Measurements from ENCODE around the gene NID2.

Gene NID2

DNA sequence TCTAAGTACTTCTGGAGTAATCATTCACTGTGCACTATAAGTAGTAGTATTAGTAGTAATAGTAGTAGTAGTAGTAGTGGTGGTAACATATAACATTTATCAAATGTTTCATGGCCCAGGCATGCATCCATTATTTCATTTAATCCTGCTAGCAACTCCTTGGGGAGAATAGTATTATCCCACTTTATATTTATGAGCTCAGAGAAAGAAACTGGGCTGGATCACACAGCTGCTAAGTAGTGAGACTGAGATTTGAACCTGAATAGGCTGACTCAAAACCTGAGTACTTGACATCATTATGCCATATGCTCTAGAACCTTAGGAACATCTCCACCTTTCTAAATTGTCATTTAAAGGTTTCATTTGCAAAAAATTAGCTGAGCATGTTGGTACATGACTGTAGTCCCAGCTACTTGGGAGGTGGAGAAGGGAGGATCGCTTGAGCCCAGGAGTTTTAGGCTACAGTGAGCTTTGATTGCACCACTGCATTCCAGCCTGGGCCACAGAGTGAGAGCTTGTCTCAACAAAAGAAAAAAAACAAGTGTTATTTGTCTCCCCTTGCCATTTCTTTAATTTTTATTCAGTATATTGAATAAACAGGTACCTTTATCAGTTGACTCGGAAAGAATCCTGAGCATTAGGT lies 11.4 kb upstream of the NID2 start:
- peaks cover 0 to 12% of the 10 kb centered on the region in 2 donors for H3K9me3 ChIP-seq (ENCODE audit: control insufficient read depth in 2 of 2, low read length in 2 of 2)
- H3K27ac ChIP-seq (ENCODE audit: low read depth in 2 of 2, low read length in 2 of 2): no peak overlapping the region
- no peak overlapping the region for H3K9ac ChIP-seq (ENCODE audit: low read depth in 1 of 2, low read length in 2 of 2)
- H3K36me3 ChIP-seq (ENCODE audit: control insufficient read depth in 2 of 2, insufficient read depth in 2 of 2, low read length in 2 of 2): no peaks in the 10 kb centered on the region
- no peaks in the 10 kb centered on the region for H3K4me1 ChIP-seq (ENCODE audit: control insufficient read depth in 2 of 2, insufficient read depth in 2 of 2, low read length in 2 of 2)
- H3K4me3 ChIP-seq (ENCODE audit: low read length in 2 of 2): no peak overlapping the region
- no peaks in the 10 kb centered on the region for H3K27me3 ChIP-seq (ENCODE audit: control insufficient read depth in 2 of 2, insufficient read depth in 2 of 2, low read length in 2 of 2)

DNA sequence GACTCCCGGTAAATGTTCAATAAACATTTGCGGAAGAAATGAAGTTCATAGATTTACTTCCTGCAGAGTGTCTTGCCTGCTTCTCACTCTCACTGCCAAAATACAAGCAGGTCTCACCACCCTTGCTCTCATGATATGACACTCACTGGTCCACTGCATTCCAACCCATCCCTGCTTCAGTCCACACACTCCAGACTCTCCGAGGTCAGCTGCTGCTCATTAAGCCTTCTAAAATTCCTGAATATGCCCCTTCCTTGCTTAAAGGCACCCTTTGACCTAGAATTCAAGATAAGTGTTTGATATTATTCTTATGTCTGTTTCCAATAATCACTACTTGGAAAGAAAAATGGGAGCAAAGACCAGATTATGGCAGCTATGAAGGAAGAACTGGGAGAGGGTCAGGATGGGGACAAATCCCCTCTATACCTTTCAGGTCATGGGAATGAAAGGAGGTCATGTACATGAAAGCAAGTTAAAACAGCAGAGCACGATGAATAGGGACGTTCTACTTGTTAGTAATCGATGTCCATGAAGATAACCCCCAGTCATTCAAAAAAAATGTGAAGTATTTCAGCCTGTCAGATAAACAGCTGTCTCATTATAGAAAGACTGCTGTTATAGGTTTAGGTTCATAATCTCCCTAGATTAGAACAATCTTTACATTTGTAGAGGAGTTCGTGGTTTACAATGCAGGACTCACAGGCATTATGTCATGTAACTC lies 10.5 kb upstream of the NID2 start:
- no peaks in the 10 kb centered on the region for H3K4me1 ChIP-seq (ENCODE audit: control insufficient read depth in 2 of 2, insufficient read depth in 2 of 2, low read length in 2 of 2)
- no peak overlapping the region for H3K9ac ChIP-seq (ENCODE audit: low read depth in 1 of 2, low read length in 2 of 2)

GRCh38 chr14:52078721-52079120 lies 9.9 kb upstream of the NID2 start:
- Histone ChIP-seq H3K9ac (ENCODE audit: low read depth in 1 of 2, low read length in 2 of 2) (no peak overlapping the region), H3K27ac (ENCODE audit: low read depth in 2 of 2, low read length in 2 of 2) (no peak overlapping the region), H3K4me3 (ENCODE audit: low read length in 2 of 2) (no peak overlapping the region), H3K9me3 (ENCODE audit: control insufficient read depth in 2 of 2, low read length in 2 of 2) (no peaks in the 10 kb centered on the region), H3K36me3 (ENCODE audit: control insufficient read depth in 2 of 2, insufficient read depth in 2 of 2, low read length in 2 of 2) (no peaks in the 10 kb centered on the region), H3K27me3 (ENCODE audit: control insufficient read depth in 2 of 2, insufficient read depth in 2 of 2, low read length in 2 of 2) (no peaks in the 10 kb centered on the region), H3K4me1 (ENCODE audit: control insufficient read depth in 2 of 2, insufficient read depth in 2 of 2, low read length in 2 of 2) (no peaks in the 10 kb centered on the region)

More for the DNA sequence above, 10.5 kb upstream of the NID2 start:
- Histone ChIP-seq H3K4me3 (ENCODE audit: low read length in 2 of 2) (no peak overlapping the region), H3K9me3 (ENCODE audit: control insufficient read depth in 2 of 2, low read length in 2 of 2) (peaks cover 0 to 4% of the 10 kb centered on the region in 2 donors), H3K36me3 (ENCODE audit: control insufficient read depth in 2 of 2, insufficient read depth in 2 of 2, low read length in 2 of 2) (no peaks in the 10 kb centered on the region), H3K27me3 (ENCODE audit: control insufficient read depth in 2 of 2, insufficient read depth in 2 of 2, low read length in 2 of 2) (no peaks in the 10 kb centered on the region), H3K27ac (ENCODE audit: low read depth in 2 of 2, low read length in 2 of 2) (no peak overlapping the region)

- H3K36me3 ChIP-seq (ENCODE audit: control insufficient read depth in 2 of 2, insufficient read depth in 2 of 2, low read length in 2 of 2): no peaks in the 10 kb centered on the region
- H3K9me3 ChIP-seq (ENCODE audit: control insufficient read depth in 2 of 2, low read length in 2 of 2): no peaks in the 10 kb centered on the region
- H3K9ac ChIP-seq (ENCODE audit: low read depth in 1 of 2, low read length in 2 of 2): no peak overlapping the region
- no peaks in the 10 kb centered on the region for H3K27me3 ChIP-seq (ENCODE audit: control insufficient read depth in 2 of 2, insufficient read depth in 2 of 2, low read length in 2 of 2)
- H3K4me3 ChIP-seq (ENCODE audit: low read length in 2 of 2): no peak overlapping the region
- no peak overlapping the region for H3K27ac ChIP-seq (ENCODE audit: low read depth in 2 of 2, low read length in 2 of 2)
- peaks cover 0 to 2% of the 10 kb centered on the region in 2 donors for H3K4me1 ChIP-seq (ENCODE audit: control insufficient read depth in 2 of 2, insufficient read depth in 2 of 2, low read length in 2 of 2)
Observed at GRCh38 chr14:52078095-52078531, 9.3 kb upstream of the NID2 start.

GRCh38 chr14:52077256-52077979 lies 8.6 kb upstream of the NID2 start:
- Histone ChIP-seq H3K27ac (ENCODE audit: low read depth in 2 of 2, low read length in 2 of 2) (no peak overlapping the region), H3K4me3 (ENCODE audit: low read length in 2 of 2) (no peak overlapping the region), H3K9me3 (ENCODE audit: control insufficient read depth in 2 of 2, low read length in 2 of 2) (no peaks in the 10 kb centered on the region), H3K27me3 (ENCODE audit: control insufficient read depth in 2 of 2, insufficient read depth in 2 of 2, low read length in 2 of 2) (no peaks in the 10 kb centered on the region), H3K36me3 (ENCODE audit: control insufficient read depth in 2 of 2, insufficient read depth in 2 of 2, low read length in 2 of 2) (no peaks in the 10 kb centered on the region), H3K9ac (ENCODE audit: low read depth in 1 of 2, low read length in 2 of 2) (no peak overlapping the region), H3K4me1 (ENCODE audit: control insufficient read depth in 2 of 2, insufficient read depth in 2 of 2, low read length in 2 of 2) (peaks cover 0 to 4% of the 10 kb centered on the region in 2 donors)

DNA sequence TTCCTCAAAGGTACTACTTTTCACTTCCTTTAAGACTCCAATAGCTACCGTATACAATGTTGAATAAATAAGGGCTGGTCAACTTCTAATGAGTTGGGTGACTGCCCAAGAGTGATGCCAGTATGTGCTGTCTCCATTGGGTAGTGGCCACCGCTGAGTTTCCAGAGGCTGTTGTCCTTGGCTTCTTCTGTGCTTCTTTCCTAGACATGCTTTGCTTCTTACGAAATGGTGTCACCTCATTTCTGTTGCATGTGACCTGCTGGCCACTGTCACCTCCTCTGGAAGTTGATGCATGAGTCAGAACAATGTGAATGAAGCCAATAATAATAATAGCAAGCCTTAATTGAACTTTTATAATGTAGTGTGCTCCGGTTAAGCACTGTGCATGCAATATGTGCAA lies 7.5 kb upstream of the NID2 start:
- Histone ChIP-seq H3K4me3 (ENCODE audit: low read length in 2 of 2) (no peak overlapping the region), H3K9me3 (ENCODE audit: control insufficient read depth in 2 of 2, low read length in 2 of 2) (no peaks in the 10 kb centered on the region), H3K36me3 (ENCODE audit: control insufficient read depth in 2 of 2, insufficient read depth in 2 of 2, low read length in 2 of 2) (no peaks in the 10 kb centered on the region), H3K27me3 (ENCODE audit: control insufficient read depth in 2 of 2, insufficient read depth in 2 of 2, low read length in 2 of 2) (no peaks in the 10 kb centered on the region), H3K9ac (ENCODE audit: low read depth in 1 of 2, low read length in 2 of 2) (no peak overlapping the region), H3K27ac (ENCODE audit: low read depth in 2 of 2, low read length in 2 of 2) (no peak overlapping the region), H3K4me1 (ENCODE audit: control insufficient read depth in 2 of 2, insufficient read depth in 2 of 2, low read length in 2 of 2) (peaks cover 0 to 4% of the 10 kb centered on the region in 2 donors)

DNA sequence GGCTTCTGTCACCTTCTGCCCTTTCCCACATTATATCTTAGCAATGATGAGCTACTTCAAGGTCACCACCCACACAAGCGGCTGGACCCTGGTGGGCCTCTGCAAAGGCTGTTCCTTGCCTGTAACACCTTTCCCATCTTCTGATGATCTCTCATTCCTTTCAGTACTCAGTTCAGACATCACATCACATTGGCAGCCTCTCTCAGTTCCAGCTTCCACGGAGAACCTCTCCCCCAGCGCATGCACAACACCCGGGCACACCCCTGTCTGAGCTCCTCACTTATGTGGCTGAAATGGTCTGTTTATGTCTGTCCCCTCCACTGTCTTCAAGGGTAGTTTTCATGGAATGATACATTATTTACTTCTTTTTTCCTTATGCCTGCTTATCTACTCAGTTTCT lies 6.5 kb upstream of the NID2 start:
- Histone ChIP-seq H3K9me3 (ENCODE audit: control insufficient read depth in 2 of 2, low read length in 2 of 2) (no peaks in the 10 kb centered on the region), H3K4me1 (ENCODE audit: control insufficient read depth in 2 of 2, insufficient read depth in 2 of 2, low read length in 2 of 2) (peaks cover 0 to 4% of the 10 kb centered on the region in 2 donors), H3K27me3 (ENCODE audit: control insufficient read depth in 2 of 2, insufficient read depth in 2 of 2, low read length in 2 of 2) (no peaks in the 10 kb centered on the region), H3K27ac (ENCODE audit: low read depth in 2 of 2, low read length in 2 of 2) (no peak overlapping the region), H3K4me3 (ENCODE audit: low read length in 2 of 2) (no peak overlapping the region), H3K36me3 (ENCODE audit: control insufficient read depth in 2 of 2, insufficient read depth in 2 of 2, low read length in 2 of 2) (no peaks in the 10 kb centered on the region), H3K9ac (ENCODE audit: low read depth in 1 of 2, low read length in 2 of 2) (no peak overlapping the region)

DNA sequence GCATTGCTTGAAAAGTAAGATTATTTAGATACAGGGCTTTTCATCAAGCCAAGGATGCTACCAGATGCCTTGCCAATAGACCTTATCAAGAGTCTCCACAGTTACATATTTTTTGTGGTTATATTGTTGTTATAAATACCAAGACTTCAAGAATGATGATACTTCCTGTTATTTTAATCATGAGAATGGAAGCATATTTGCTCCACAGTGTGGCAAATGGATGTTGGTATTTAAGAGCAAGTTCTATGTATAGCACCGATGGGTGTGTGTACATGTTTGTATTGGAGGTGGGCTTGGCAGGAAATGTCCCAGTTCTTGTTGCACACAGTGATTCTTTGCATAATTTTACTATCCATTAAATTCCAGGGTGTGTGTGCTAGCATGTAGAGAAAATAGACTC lies 4.4 kb upstream of the NID2 start:
- no peak overlapping the region for H3K4me3 ChIP-seq (ENCODE audit: low read length in 2 of 2)
- H3K9me3 ChIP-seq (ENCODE audit: control insufficient read depth in 2 of 2, low read length in 2 of 2): no peaks in the 10 kb centered on the region
- H3K27me3 ChIP-seq (ENCODE audit: control insufficient read depth in 2 of 2, insufficient read depth in 2 of 2, low read length in 2 of 2): peaks cover 0 to under 1% of the 10 kb centered on the region in 2 donors
- no peak overlapping the region for H3K27ac ChIP-seq (ENCODE audit: low read depth in 2 of 2, low read length in 2 of 2)
- no peaks in the 10 kb centered on the region for H3K36me3 ChIP-seq (ENCODE audit: control insufficient read depth in 2 of 2, insufficient read depth in 2 of 2, low read length in 2 of 2)
- no peak overlapping the region for H3K9ac ChIP-seq (ENCODE audit: low read depth in 1 of 2, low read length in 2 of 2)
- peaks cover 8 to 9% of the 10 kb centered on the region in 2 donors for H3K4me1 ChIP-seq (ENCODE audit: control insufficient read depth in 2 of 2, insufficient read depth in 2 of 2, low read length in 2 of 2)

GRCh38 chr14:52072266-52072780 lies 3.5 kb upstream of the NID2 start:
- peaks cover 16 to 17% of the 10 kb centered on the region in 2 donors for H3K4me1 ChIP-seq (ENCODE audit: control insufficient read depth in 2 of 2, insufficient read depth in 2 of 2, low read length in 2 of 2)
- H3K27me3 ChIP-seq (ENCODE audit: control insufficient read depth in 2 of 2, insufficient read depth in 2 of 2, low read length in 2 of 2): peaks cover 0 to 3% of the 10 kb centered on the region in 2 donors
- no peaks in the 10 kb centered on the region for H3K9me3 ChIP-seq (ENCODE audit: control insufficient read depth in 2 of 2, low read length in 2 of 2)
- no peak overlapping the region for H3K27ac ChIP-seq (ENCODE audit: low read depth in 2 of 2, low read length in 2 of 2)
- H3K36me3 ChIP-seq (ENCODE audit: control insufficient read depth in 2 of 2, insufficient read depth in 2 of 2, low read length in 2 of 2): no peaks in the 10 kb centered on the region
- H3K4me3 ChIP-seq (ENCODE audit: low read length in 2 of 2): no peak overlapping the region
- no peak overlapping the region for H3K9ac ChIP-seq (ENCODE audit: low read depth in 1 of 2, low read length in 2 of 2)

DNA sequence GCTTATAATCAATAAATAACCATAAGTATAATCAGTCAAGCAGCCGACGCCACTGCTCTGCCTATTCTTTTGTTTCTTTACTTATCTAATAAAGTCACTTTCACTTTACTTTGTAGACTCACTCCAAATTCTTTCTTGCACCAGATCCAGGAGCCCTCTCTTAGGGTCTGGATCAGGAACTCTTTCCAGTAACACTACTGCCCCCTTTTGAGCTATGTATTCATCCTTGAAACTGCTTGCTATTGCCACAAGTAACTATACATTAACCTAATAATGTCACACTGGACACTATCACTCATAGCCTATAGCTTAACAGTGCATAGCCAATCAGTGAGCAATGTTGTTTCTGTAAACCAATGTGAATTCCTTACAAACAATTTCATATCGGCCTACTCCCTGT lies 2.8 kb upstream of the NID2 start:
- peaks cover 0 to 3% of the 10 kb centered on the region in 2 donors for H3K27me3 ChIP-seq (ENCODE audit: control insufficient read depth in 2 of 2, insufficient read depth in 2 of 2, low read length in 2 of 2)
- H3K27ac ChIP-seq (ENCODE audit: low read depth in 2 of 2, low read length in 2 of 2): no peak overlapping the region
- H3K36me3 ChIP-seq (ENCODE audit: control insufficient read depth in 2 of 2, insufficient read depth in 2 of 2, low read length in 2 of 2): no peaks in the 10 kb centered on the region
- no peak overlapping the region for H3K9ac ChIP-seq (ENCODE audit: low read depth in 1 of 2, low read length in 2 of 2)
- no peak overlapping the region for H3K4me3 ChIP-seq (ENCODE audit: low read length in 2 of 2)
- peaks cover 16 to 18% of the 10 kb centered on the region in 2 donors for H3K4me1 ChIP-seq (ENCODE audit: control insufficient read depth in 2 of 2, insufficient read depth in 2 of 2, low read length in 2 of 2)
- no peaks in the 10 kb centered on the region for H3K9me3 ChIP-seq (ENCODE audit: control insufficient read depth in 2 of 2, low read length in 2 of 2)
